GM23338 (cell line): Measurements from ENCODE around the gene ESR2. TPM values are rescaled to one million over a fixed set of nuclear protein-coding genes. Genes with fewer than 3 reads are reported as not detected.
"Not testable (repeated sequence)": the region's sequence is repeated elsewhere in the genome, so short reads cannot be mapped to it uniquely, and the experiment has no call there.

Experiments
- ATAC-seq: fragments of 200-7000 bp; cut with Tn5 transposase; 3 replicates; pipeline ENCODE4 v1.9.1; 2020
- DNase-seq: peaks from one replicate; pipeline ENCODE4 v3.0.0-alpha.2; 2015; ENCODE audit warnings: low spot score
- H2AFZ ChIP-seq: fragments of 200-600 bp; sonication (generic); 2 replicates; pipeline ENCODE4 v1.8.0; 2016; ENCODE audit warnings: antibody characterized with exemption, mild to moderate bottlenecking, moderate library complexity
- H3F3A ChIP-seq: fragments of 200-600 bp; sonication (generic); replicated peaks from 2 replicates; pipeline ENCODE4 v1.8.0; 2017; ENCODE audit warnings: antibody characterized with exemption, mixed run types, low read depth
- H3K27ac ChIP-seq: fragments of 200-600 bp; sonication (generic); 2 replicates; pipeline ENCODE4 v1.6.1; 2016; ENCODE audit warnings: low read depth
- H3K27me3 ChIP-seq: fragments of 200-600 bp; sonication (generic); 2 replicates; pipeline ENCODE4 v1.8.0; 2016; ENCODE audit warnings: mild to moderate bottlenecking, mixed run types, moderate library complexity; ENCODE audit not compliant: insufficient read depth
- H3K36me3 ChIP-seq: fragments of 200-600 bp; sonication (generic); 2 replicates; pipeline ENCODE4 v1.8.0; 2016; ENCODE audit warnings: mild to moderate bottlenecking; ENCODE audit not compliant: insufficient read depth
- H3K4me1 ChIP-seq: fragments of 200-600 bp; sonication (generic); 2 replicates; pipeline ENCODE4 v1.8.0; 2016; ENCODE audit warnings: mild to moderate bottlenecking, moderate library complexity; ENCODE audit not compliant: insufficient read depth
- H3K4me2 ChIP-seq: fragments of 200-600 bp; sonication (generic); 2 replicates; pipeline ENCODE4 v1.7.1; 2017; ENCODE audit warnings: mixed run types
- H3K4me3 ChIP-seq: fragments of 200-600 bp; sonication (generic); 2 replicates; pipeline ENCODE4 v1.6.1; 2016; ENCODE audit warnings: mixed run types
- H3K79me2 ChIP-seq: fragments of 200-600 bp; sonication (generic); replicated peaks from 2 replicates; pipeline ENCODE4 v1.8.0; 2017; ENCODE audit warnings: mild to moderate bottlenecking; ENCODE audit not compliant: insufficient read depth
- H3K9me2 ChIP-seq: fragments of 200-600 bp; sonication (generic); 2 replicates; pipeline ENCODE4 v1.8.0; 2017; ENCODE audit not compliant: insufficient read depth
- H4K20me1 ChIP-seq: fragments of 200-600 bp; sonication (generic); replicated peaks from 2 replicates; pipeline ENCODE4 v1.8.0; 2017; ENCODE audit warnings: mild to moderate bottlenecking; ENCODE audit not compliant: insufficient read depth
- H3K27ac Mint-ChIP-seq: 2 replicates; pipeline ENCODE4 v1.8.0; 2020; ENCODE audit warnings: inconsistent platforms, mild to moderate bottlenecking, moderate library complexity, mixed read lengths
- H3K27me3 Mint-ChIP-seq: 3 replicates; pipeline ENCODE4 v1.8.0; 2022; ENCODE audit warnings: low read depth, mild to moderate bottlenecking, moderate library complexity, mixed read lengths, inconsistent platforms; ENCODE audit not compliant: insufficient read depth, poor library complexity
- H3K36me3 Mint-ChIP-seq: 3 replicates; pipeline ENCODE4 v1.8.0; 2021; ENCODE audit warnings: low read depth, mild to moderate bottlenecking, inconsistent platforms, moderate library complexity, mixed read lengths
- H3K4me1 Mint-ChIP-seq: 3 replicates; pipeline ENCODE4 v1.8.0; 2020; ENCODE audit warnings: mild to moderate bottlenecking, inconsistent platforms, mixed read lengths
- H3K4me3 Mint-ChIP-seq: 3 replicates; pipeline ENCODE4 v1.8.0; 2021; ENCODE audit warnings: moderate library complexity, mild to moderate bottlenecking, inconsistent platforms, mixed read lengths
- H3K9me3 Mint-ChIP-seq: 3 replicates; pipeline ENCODE4 v1.8.0; 2020; ENCODE audit warnings: moderate library complexity, mild to moderate bottlenecking, inconsistent platforms, mixed read lengths
- CREB1 ChIP-seq: fragments of 250-450 bp; sonication (Bioruptor Pico); IDR thresholded peaks from 2 replicates; pipeline ENCODE4 v1.5.0; 2020; ENCODE audit warnings: low read depth, mild to moderate bottlenecking, moderate library complexity
- EZH2phosphoT487 ChIP-seq: fragments of 200-600 bp; sonication (generic); IDR thresholded peaks from one replicate; pipeline ENCODE4 v1.8.1; 2018; ENCODE audit warnings: antibody characterized with exemption; ENCODE audit not compliant: unreplicated experiment
- NANOG ChIP-seq: IDR thresholded peaks from 2 replicates; pipeline ENCODE4 v1.6.1; 2016; ENCODE audit warnings: antibody characterized with exemption, borderline replicate concordance
- STAT1 ChIP-seq: IDR thresholded peaks from one replicate; pipeline ENCODE4 v1.6.1; 2016; ENCODE audit warnings: antibody characterized with exemption; ENCODE audit not compliant: unreplicated experiment
- ZNF114 ChIP-seq: fragments of 250-450 bp; sonication (Bioruptor Pico); IDR thresholded peaks from 2 replicates; pipeline ENCODE4 v1.5.0; 2020; ENCODE audit warnings: mild to moderate bottlenecking, moderate library complexity
- ZNF331 ChIP-seq: fragments of 250-450 bp; sonication (Bioruptor Pico); IDR thresholded peaks from 2 replicates; pipeline ENCODE4 v1.5.0; 2020; ENCODE audit warnings: low read depth, mild to moderate bottlenecking, moderate library complexity
- polyA plus RNA-seq: library from polyadenylated mRNA; unstranded; fragments of >200 nt; fragmentation: Nextera tagmentation; extraction: Ambion mirVana; gene quantifications from 2 replicates; pipeline ENCODE4 v1.2.1, GENCODE V29; 2016
- total RNA-seq: library from RNA; depleted of rRNA; stranded (reverse); fragments of >200 nt; shearing (Covaris generic); gene quantifications from 2 replicates; pipeline ENCODE4 v1.2.3, GENCODE V29; 2014
- TF ChIP-seq, protein P1 (sequence below): IDR thresholded peaks from one replicate; pipeline ENCODE4 v1.6.1; 2018; ENCODE audit warnings: antibody characterized with exemption; ENCODE audit not compliant: unreplicated experiment

The ESR2 gene
- total and polyA plus RNA-seq, 2 experiments from 2014 or later, result 0.58 to 0.59 TPM

- not testable (repeated sequence) for H3K27me3 Mint-ChIP-seq, ATAC-seq, H3K4me1 ChIP-seq, H4K20me1 ChIP-seq, H3K4me3 Mint-ChIP-seq, H3K27me3 ChIP-seq, DNase-seq, H3K79me2 ChIP-seq, H3K4me1 Mint-ChIP-seq, H3K4me2 ChIP-seq, H3K4me3 ChIP-seq, H3K27ac Mint-ChIP-seq, H2AFZ ChIP-seq, H3K9me3 Mint-ChIP-seq, H3K9me2 ChIP-seq, H3K27ac ChIP-seq, H3F3A ChIP-seq
- H3K36me3 ChIP-seq, result peaks cover 22% of the 10 kb centered on the region
- peaks cover 56% of the 10 kb centered on the region for H3K36me3 Mint-ChIP-seq
These were observed 83.3 kb downstream of the ESR2 start for GRCh38 chr14:64210912-64211311.

- Mint-ChIP-seq H3K4me1 (peaks cover 7% of the 10 kb centered on the region), H3K36me3 (peaks cover 49% of the 10 kb centered on the region), H3K9me3 (no peaks in the 10 kb centered on the region), H3K27ac (no peak overlapping the region), H3K4me3 (no peak overlapping the region), H3K27me3 (peaks cover 5% of the 10 kb centered on the region)
- H3K36me3 ChIP-seq, result peaks cover 22% of the 10 kb centered on the region
- DNase-seq (no peak), ATAC-seq (no peak)
- H3K27me3 ChIP-seq, result no peaks in the 10 kb centered on the region
- H3K4me2 ChIP-seq, result no peak overlapping the region
- no peak overlapping the region for H3K4me3 ChIP-seq
- TF ChIP-seq ZNF114 (CRISPR knock-in tag) (no peak), CREB1 (CRISPR knock-in tag) (no peak), ZNF331 (CRISPR knock-in tag) (no peak), EZH2phosphoT487 (no peak)
- TF ChIP-seq, protein P1, sequence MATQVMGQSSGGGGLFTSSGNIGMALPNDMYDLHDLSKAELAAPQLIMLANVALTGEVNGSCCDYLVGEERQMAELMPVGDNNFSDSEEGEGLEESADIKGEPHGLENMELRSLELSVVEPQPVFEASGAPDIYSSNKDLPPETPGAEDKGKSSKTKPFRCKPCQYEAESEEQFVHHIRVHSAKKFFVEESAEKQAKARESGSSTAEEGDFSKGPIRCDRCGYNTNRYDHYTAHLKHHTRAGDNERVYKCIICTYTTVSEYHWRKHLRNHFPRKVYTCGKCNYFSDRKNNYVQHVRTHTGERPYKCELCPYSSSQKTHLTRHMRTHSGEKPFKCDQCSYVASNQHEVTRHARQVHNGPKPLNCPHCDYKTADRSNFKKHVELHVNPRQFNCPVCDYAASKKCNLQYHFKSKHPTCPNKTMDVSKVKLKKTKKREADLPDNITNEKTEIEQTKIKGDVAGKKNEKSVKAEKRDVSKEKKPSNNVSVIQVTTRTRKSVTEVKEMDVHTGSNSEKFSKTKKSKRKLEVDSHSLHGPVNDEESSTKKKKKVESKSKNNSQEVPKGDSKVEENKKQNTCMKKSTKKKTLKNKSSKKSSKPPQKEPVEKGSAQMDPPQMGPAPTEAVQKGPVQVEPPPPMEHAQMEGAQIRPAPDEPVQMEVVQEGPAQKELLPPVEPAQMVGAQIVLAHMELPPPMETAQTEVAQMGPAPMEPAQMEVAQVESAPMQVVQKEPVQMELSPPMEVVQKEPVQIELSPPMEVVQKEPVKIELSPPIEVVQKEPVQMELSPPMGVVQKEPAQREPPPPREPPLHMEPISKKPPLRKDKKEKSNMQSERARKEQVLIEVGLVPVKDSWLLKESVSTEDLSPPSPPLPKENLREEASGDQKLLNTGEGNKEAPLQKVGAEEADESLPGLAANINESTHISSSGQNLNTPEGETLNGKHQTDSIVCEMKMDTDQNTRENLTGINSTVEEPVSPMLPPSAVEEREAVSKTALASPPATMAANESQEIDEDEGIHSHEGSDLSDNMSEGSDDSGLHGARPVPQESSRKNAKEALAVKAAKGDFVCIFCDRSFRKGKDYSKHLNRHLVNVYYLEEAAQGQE, result no peak
- no peaks in the 10 kb centered on the region for H3K9me2 ChIP-seq
- no peaks in the 10 kb centered on the region for H3K4me1 ChIP-seq
- H2AFZ ChIP-seq, result no peak overlapping the region
- no peaks in the 10 kb centered on the region for H3K79me2 ChIP-seq
- no peaks in the 10 kb centered on the region for H3F3A ChIP-seq
- no peak overlapping the region for H3K27ac ChIP-seq
- H4K20me1 ChIP-seq, result no peaks in the 10 kb centered on the region
These were observed 84.0 kb downstream of the ESR2 start for GRCh38 chr14:64210216-64210615.

- Histone ChIP-seq H3K9me2 (no peaks in the 10 kb centered on the region), H3K36me3 (peaks cover 16% of the 10 kb centered on the region), H2AFZ (no peak overlapping the region), H3K79me2 (no peaks in the 10 kb centered on the region), H3K4me2 (no peak overlapping the region), H3K27ac (no peak overlapping the region; the same call in 1 of the 2 replicates), H3F3A (no peaks in the 10 kb centered on the region), H3K4me1 (no peaks in the 10 kb centered on the region), H4K20me1 (no peaks in the 10 kb centered on the region), H3K27me3 (no peaks in the 10 kb centered on the region), H3K4me3 (no peak overlapping the region)
- peaks cover 7% of the 10 kb centered on the region for H3K4me1 Mint-ChIP-seq
- H3K27me3 Mint-ChIP-seq, result peaks cover 5% of the 10 kb centered on the region
- ATAC-seq (no peak; the same call in 2 of the 3 replicates), DNase-seq (no peak)
- H3K36me3 Mint-ChIP-seq, result peaks cover 45% of the 10 kb centered on the region
- no peak overlapping the region for H3K27ac Mint-ChIP-seq
- H3K9me3 Mint-ChIP-seq, result no peaks in the 10 kb centered on the region
- H3K4me3 Mint-ChIP-seq, result no peak overlapping the region
- TF ChIP-seq NANOG (no peak), STAT1 (no peak)
These were observed 84.6 kb downstream of the ESR2 start for GRCh38 chr14:64209444-64210131.
